OCI-M2 (cell line): ENCODE results near the gene CYP2D6.
"Not testable (repeated sequence)": the region's sequence is repeated elsewhere in the genome, so short reads cannot be mapped to it uniquely, and the experiment has no call there.

ENCODE experiments used
- DNase-seq: peaks from one replicate; lab custom pipeline; 2025; ENCODE audit not compliant: unreplicated experiment; lab: John Stamatoyannopoulos, UW

The CYP2D6 gene

DNA sequence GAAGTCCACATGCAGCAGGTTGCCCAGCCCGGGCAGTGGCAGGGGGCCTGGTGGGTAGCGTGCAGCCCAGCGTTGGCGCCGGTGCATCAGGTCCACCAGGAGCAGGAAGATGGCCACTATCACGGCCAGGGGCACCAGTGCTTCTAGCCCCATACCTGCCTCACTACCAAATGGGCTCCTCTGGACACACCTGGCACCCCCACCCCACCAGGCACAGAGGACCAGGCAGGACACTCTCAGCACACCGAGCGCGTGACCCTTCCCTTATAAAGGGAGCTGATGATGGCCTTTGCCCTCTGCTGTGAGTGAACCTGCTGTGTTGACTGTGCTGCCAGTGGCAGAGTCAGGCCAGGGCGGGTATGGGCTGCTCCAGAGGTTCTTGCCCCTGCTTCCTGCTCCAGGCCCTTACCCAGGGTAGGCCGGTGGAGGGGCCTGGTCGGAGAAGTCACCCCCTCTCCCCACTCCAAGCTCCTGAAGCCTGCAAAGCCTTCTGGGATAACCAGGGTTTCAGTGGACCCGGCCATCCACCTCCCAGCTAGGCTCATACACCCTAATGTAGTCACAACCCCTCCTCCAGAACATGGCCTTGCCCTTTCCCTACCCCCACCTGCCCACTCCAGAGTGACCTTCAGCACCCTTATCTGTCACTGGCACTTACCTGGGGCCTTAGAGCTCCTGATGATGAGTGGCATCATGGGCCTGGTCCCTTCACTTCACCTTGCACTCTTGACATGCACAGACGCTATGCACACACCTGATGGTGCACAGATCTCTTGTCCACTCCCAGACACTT is at the start of gene CYP2D6:
TSS of gene CYP2D6 (minus strand) at position 172 of the 793 bp plus-strand sequence. CDS start at position 153, 19 bp downstream.
- DNase-seq, result not testable (repeated sequence)

DNA sequence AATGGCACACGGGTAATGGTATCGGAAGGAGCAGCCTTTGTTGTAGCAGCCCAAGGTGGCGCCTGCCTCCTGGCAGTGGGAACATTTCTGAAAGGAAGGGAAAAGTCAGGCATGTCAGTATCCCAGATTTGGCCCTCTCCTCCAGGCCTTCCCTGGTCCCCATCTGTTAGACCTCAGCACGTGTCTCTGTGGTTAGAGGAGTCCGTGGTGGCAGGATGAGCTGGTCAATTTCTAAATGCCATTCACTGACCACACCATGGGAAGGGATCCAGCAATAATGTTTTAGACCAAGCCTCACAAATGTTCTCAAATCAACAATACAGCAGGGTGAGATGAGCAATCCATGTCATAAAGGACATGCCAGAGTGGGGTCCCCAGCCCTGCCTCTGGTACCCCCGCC is 49.0 kb upstream of the CYP2D6 start:
- DNase-seq, result no peak

DNA sequence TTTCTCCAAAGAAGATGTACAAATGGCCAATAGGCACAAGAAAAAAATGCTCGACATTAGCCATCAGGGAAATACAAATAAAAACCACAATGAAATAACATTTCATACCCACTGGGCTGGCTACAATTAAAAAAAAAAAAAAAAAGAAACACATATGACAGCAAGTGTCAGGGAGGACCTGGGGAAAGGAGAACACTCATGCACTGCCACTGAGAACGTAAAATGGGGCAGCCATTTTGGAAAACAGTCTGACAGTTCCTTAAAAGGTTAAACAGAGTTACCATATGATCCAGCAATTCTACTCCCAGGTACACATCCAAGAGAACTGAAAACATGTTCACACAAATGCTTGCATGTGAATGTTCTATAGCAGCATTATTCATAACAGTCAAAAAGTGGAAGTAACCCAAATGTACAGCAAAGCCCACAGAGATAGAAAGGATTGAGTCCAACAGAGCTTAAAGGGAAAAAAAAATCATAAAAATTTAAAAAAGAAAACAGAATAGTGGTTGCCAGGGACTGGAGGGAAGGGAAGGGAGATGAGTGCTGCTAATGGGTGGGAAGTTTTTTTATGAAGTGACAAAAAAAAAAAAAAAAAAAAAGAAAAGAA is 48.4 kb upstream of the CYP2D6 start:
- DNase-seq, result no peak

DNA sequence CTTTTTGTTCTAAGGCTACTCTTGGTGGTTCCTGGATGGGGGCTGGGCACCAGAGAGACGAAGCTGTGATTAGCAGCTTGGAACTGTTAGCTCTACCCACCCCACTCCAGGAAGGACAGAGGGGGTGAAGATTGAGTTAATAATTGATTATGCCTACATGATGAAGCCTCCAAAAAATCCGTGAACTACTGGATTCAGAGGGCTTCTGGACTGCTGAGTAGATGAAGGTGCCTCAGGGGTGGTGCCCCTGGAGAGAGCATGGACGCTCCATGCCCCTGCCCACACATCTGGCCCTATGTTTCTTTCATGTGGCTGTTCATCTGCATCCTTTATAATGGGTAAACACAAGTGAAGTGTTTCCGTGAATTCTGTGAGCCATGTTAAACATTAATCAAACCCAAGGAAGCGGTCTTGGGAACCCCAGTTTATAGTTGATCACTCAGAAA is 47.3 kb upstream of the CYP2D6 start:
- no peak for DNase-seq

DNA sequence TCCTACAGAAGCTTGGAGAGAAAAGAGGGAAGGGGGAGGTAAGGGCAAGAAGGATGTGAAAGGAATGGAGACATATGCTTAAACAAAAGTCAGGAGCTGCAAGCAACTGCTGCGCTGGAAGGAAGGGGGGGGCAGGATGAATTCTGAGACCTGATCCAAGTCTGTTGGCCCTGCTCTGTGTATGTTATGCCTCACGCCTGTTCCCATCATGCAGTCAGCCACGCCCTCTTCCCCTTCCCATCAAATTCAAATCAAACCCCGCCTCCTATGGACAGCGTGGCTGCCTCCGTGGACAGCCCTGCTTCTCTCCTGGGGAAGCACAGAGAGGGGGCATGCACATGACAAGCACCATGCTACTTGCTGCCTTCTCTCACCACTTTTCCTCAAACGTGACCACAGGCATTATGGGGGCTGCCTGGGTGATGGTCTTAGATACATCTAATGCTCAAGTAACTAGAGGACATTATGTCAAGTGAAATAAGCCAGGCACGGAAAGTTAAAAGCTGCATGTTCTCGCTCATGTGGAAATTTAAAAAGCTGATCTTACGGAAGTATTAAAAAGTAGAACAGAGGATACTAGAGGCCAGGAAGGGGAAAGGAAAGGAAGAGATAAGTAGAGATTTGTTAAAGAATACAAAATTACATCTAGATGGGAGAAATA is 45.8 kb upstream of the CYP2D6 start:
- DNase-seq, result no peak

DNA sequence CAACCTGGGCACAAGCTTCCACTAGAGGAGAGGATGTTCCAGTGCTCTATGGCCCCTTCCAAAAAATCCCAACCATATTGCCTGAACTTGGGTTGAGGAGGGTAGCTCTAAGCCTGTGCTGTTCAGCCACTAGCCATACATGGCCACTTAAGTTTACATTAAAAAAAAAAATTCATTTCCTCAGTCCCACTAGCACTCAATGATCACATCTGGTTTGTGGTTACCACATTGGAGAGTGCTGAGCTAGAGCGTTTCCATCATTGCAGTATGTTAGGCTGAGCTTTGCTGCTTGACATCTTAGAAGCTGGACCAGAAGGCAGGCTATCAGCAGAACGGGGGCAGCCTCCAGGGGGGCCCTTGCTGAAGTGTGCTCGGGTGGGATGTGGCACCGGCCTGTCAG is 43.5 kb upstream of the CYP2D6 start:
- DNase-seq, result no peak

DNA sequence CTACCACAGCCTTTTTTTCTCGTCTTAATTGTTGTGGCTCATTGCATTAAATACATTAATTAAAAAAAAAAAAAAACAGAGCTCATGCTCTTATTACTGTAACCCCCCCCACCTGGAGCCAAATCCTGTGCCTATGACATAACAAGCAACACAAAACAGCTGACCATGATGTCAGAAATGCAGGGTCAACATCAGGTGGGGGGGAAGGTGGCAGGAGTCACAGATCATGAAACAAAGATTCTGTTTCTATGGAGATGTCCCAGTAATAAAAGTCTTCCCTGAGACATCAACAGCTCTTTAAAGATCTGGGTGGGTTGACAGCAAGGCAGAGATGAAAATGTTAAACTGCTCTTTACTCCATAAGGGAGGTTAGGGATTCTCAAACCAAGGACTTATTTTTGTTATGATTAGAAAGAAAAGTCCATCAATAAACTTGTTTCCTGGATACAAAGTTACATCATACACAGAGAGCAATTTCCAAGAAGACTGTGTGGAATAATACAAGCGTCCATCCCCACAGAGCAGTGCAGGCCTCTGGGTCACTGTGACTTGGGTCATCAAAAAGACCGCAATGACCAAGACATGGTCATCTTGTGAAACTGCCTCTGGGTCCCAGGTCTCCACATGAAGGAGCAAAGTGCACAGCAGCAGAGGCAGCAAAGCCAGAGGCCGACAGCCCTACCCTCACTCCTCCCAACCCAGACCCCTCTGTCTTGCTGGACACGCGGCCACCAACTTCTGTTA is 42.7 kb upstream of the CYP2D6 start:
- no peak for DNase-seq

DNA sequence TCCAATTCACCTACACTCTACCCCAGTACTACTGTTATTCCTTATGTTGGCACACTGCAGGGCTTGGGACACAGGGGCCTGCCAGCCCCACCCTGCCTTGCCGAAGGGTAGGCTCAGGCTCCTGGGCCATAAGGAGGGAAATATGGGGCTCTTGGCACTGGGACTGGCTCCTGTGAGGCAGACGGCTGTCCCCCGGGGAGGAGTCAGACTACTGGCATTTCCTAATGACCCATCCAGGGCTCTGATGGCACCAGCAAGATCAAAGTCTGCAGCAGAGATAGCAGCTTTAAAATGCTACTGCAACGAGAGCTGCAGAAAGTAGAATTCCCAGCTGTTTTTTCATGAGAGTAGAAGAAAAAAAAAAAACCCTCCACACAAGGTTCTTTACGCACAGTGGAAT is 42.2 kb upstream of the CYP2D6 start:
- no peak for DNase-seq

DNA sequence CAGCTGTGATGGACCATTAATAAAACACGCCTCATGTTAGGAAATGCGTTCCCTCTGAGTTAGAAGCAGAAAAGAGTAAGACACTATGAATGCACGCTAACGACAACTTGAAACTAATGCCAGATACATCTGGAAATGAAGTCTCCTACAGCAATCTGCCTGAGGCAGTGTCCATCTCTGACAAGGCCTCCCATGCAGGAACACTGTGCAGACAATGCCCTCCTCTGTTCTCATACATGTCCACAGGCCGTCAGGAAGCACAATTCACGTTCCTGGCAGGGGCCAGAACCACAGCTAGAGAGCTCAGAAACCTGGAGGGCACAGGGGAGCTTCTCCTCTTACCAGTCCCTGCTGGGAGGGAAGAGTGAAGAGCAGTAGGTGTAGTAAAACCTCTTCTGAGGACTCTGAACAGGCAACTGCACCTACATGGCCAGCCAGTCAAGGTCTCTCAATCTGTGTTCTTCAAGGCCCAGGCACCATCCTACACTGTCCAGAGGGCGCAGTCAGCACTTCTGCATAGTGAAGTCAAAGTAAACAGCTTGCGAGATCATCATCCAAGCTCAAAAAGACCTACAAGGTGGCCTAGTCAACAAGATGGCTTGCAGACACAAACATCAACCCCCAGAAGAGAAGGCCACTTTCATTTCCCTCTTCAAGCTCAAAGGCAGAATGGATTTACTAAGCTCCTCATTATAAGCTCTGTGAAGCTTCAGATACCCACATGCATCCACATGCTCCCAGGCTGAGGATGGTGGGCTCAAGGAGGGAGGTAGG is 41.5 kb upstream of the CYP2D6 start:
- DNase-seq, result no peak

DNA sequence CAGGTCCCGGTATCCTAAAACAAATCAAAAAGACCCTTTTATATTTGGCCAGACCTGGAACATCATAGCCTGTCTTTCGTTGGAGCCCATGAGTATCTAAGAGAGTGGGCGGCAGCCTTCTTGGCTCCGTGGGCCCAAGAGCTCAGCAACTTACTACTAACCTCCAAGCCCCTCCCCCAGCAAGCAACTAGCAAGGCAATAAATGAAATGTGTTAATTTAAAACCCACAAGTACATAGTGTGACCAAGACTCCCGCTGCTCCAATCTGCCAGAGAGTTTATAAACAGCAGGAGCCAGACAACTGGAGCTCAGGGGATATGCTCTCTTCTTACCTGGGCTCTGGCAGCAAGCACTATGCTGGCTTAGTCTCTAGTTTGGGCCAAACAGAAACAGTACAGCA is 40.8 kb upstream of the CYP2D6 start:
- no peak for DNase-seq

DNA sequence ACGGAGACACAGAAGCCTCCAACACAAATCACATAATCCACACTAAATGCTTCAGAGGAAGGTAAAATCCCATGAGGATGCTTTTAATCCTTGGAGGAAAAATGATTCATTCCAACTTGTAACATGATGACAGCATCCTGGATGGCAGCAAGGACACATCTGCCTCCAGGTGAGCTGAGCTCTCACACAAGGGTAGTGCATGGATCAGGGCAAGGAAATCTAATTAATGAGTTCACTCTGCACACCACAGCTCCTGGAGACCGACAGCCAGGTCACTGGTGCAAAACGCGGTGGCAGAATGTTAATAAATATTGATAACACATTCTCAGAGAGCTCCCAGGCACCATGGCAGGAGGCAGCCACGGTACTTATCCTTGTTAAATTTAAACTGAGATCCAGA is 40.3 kb upstream of the CYP2D6 start:
- DNase-seq, result no peak

DNA sequence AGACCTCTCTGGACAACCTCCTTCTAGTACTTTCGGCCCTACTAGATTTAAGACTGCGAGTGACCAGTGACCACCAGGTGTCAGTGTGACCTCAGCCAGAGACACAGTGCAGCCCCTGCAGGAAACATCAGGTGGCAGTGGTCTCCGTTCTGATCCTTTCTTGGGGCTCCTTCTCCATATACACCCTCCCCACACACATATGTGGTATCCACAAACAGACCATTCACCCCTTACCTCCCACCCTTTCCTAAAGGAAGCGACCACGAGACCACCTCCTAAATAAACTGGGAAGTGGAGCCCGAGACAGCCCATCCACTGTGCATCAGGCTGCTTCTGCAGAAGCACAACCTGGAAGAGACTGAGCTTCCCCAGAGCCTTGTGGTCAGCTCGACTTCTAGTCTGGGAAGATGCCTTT is 38.5 kb upstream of the CYP2D6 start:
- DNase-seq, result no peak

DNA sequence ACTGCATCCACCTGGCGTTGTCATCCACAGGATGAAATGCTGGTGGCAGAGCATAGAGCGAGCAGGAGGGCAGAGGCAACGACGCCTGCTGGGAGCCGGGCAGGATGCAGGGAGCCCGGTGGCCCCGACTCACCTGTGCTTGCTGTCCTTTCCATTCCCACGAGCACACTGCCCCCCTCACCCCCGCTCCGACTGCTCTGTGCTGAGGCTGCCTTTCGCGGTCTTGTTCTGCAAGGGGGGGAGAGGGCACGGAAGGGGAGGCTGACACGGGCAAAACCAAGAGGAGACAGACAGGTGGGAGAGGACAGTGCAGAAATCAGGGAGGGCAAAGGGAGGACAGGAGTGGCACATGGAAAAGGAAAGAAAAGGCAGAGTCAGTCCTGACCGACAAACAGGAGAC is 37.9 kb upstream of the CYP2D6 start:
- no peak for DNase-seq

DNA sequence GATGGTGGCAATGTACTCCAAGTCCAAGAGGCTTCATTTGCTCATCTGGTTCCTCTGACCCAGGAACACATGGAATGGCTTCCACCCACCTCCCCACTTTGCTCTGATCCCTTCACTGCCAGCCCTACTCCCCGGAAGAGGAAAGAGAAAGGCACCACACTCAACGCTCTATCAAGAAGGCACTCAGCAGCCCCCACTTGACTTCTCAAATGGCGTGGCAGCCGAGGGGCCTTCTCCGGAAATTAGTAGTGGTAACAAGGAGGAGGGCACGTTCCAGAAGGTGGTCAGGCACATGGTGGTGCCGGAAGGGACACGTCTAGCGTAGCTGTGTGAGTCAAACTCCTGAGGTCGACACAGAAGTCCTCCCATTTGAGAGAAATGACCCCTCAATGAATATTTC is 36.5 kb upstream of the CYP2D6 start:
- DNase-seq, result no peak

DNA sequence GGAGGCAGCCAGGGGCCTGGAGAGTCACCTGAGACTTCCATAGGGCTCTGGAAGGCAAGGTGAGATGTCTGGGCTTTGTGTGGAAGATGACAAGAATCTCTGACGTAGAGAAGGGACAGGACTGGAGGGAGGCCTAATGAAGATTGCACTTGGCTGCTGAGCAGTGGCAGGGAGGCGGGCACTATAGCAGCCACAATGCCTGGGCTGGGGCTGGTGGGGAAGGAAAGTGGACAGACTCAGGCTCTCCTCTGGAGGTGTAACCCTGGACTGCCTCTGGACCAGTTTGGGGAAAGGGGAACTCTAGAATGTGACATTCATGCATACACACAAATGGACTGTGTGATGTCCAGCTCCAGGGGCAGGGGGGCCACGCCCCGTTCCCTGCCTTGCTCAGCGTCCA is 34.3 kb upstream of the CYP2D6 start:
- no peak for DNase-seq

DNA sequence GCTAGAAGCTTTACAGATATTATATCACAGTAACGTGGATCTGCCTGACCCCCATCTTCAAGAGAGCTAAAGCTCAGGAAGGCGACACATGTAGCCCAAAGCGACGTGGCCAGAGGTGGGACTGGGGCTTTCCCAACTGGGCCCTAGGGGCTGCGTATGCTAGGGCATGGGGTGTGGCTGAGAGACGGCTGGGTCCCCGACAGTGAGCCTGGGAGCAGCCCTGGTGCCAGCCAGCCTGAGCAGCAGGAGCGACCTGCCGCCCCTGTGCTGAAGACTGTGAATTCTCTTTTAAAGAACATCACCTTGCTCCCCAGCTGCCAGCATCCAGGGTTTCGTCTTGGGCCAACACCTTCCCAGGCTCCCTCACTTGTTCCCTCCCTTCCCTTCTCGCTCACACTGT is 32.9 kb upstream of the CYP2D6 start:
- no peak for DNase-seq

DNA sequence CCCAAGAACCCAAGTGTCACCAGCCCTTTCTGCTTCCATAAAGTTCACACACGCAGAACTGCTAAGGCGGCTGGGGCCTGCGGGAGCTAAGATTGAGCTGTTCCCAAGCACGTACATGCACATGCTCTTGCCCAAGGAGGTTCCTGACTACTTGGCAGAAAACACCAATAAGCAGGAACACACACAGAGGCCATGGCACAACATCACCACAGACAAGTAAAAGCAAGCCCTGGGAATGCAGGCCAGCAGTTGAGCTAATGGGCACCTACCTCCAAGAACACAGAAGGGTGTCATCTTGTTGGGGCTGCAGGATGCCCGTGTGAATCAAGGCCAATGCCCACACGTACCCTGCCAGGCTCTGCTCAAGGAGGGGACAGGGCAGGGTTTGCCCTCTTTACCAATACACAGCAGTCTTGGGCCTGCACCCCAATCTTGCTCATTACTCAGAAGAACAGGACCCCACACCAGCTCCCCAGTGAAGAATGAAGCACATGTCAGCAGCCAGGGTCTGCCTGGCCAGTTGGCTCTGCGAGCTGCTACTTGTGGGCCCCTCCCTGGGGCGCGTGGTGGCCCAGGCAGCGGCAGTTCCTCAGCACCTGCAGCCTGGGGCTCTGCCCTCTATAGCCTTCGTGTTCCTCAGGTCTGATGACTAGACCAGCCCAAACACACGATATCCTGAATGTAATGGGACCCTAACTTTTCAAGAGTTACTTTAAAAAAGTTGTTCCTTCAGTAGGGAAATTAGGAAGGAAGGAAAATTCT is 32.3 kb upstream of the CYP2D6 start:
- no peak for DNase-seq

DNA sequence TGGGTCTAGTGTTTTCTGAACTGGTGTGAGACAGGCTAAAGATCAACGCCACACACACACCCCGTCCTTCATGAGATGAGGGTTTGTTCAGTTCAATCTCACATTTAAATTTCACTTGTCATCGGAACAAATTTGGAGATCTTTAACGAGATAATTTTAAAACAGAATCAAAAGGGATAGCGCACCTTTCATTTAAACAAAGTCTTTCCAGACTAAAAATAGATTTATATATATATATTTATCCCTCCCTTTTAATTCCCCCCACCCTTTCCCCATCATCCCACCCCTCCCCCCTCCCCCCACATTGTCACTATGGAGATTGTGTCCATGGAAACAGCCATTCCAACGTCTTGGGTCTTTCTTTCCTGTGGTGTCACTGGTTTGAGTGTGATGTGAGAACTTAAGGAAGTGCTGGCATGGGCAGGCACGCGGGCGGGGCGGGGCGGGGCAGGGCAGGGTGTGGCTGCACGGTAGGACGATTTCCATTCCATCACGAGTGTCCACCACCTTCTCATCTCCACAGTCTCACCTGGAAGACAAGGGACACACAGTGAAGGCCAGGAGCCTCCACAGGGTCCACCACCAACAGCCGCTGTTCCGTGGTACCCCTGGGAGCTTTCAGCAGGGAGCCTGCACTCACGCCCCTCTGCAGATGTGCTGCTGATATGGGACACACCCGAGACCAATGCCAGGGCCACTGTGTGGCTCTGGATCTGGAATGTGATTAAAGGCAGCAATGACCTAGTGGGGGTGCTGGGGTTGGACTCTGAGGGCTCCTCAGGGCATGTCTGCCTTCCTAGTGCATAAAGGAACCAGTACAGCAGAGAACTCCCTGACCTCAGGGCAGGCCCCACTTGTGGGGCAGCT is 30.5 kb upstream of the CYP2D6 start:
- DNase-seq, result no peak

DNA sequence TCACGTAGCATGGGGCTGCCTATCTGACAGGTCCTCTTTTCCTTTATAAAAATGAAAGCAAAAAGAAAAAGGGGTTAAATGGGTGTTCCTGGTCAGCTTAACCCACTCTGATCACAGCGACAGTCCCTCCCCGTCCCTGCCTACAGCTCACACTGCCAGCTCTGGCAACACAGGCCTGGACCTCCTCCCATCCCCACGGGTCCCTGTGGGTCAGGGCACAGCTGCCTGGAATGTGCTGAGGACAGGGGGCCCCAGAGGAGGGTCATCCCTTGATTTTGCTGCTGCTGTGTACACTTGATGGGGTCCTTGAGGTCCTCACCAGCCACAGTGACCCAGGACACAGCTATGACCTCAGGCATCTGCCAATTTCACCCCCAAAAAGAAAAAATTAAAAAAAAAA is 29.6 kb upstream of the CYP2D6 start:
- no peak for DNase-seq
